Liver (tissue), 9 donors: ENCODE data around the gene YAE1. TPM values are rescaled to one million over a fixed set of nuclear protein-coding genes. Genes with fewer than 3 reads are reported as not detected.

Experiments
- DNase-seq: peaks from one replicate; pipeline ENCODE4 v3.0.0-alpha.2; 2017; ENCODE audit warnings: low spot score
- H3K27ac ChIP-seq, 2 donors: one replicate each; pipeline ENCODE4 v1.7.0; 2013; ENCODE audit warnings: inconsistent platforms in 2 of 2, low read length in 2 of 2, control low read depth in 1 of 2, low read depth in 1 of 2, mild to moderate bottlenecking in 1 of 2
- H3K27me3 ChIP-seq, 4 donors: one replicate each; pipeline versions ENCODE4 v1.6.1 to v1.7.0; 2013; ENCODE audit warnings: low read length in 3 of 4, inconsistent platforms in 1 of 4, mild to moderate bottlenecking in 1 of 4, moderate library complexity in 1 of 4; ENCODE audit not compliant: control insufficient read depth in 4 of 4, insufficient read depth in 4 of 4
- H3K36me3 ChIP-seq, 4 donors: one replicate each; pipeline versions ENCODE4 v1.6.1 to v1.7.0; 2013; ENCODE audit warnings: low read length in 3 of 4, mild to moderate bottlenecking in 3 of 4, low read depth in 1 of 4, moderate library complexity in 1 of 4; ENCODE audit not compliant: control insufficient read depth in 4 of 4, insufficient read depth in 3 of 4
- H3K4me1 ChIP-seq, 4 donors: one replicate each; pipeline versions ENCODE4 v1.6.1 to v1.7.0; 2013; ENCODE audit warnings: low read length in 3 of 4, mild to moderate bottlenecking in 3 of 4, moderate library complexity in 1 of 4; ENCODE audit not compliant: control insufficient read depth in 4 of 4, insufficient read depth in 4 of 4
- H3K4me3 ChIP-seq, 3 donors: one replicate each; pipeline versions ENCODE4 v1.6.1 to v1.7.0; 2013; ENCODE audit warnings: low read length in 3 of 3, control low read depth in 1 of 3, low read depth in 1 of 3, mild to moderate bottlenecking in 1 of 3
- H3K9ac ChIP-seq, 2 donors: one replicate each; pipeline ENCODE4 v1.7.0; 2013; ENCODE audit warnings: low read length in 2 of 2, mild to moderate bottlenecking in 2 of 2, moderate library complexity in 2 of 2, control low read depth in 1 of 2, low read depth in 1 of 2
- H3K9me3 ChIP-seq, 4 donors: one replicate each; pipeline versions ENCODE4 v1.6.1 to v1.7.0; 2013; ENCODE audit warnings: low read length in 3 of 4; ENCODE audit not compliant: control insufficient read depth in 4 of 4
- GABPA ChIP-seq, 2 donors: IDR thresholded peaks in 1 of 2; conservative IDR thresholded peaks in 1 of 2; 2 replicates each; pipeline ENCODE4 v1.6.1; 2016; ENCODE audit warnings: antibody characterized with exemption in 2 of 2, mild to moderate bottlenecking in 1 of 2, moderate library complexity in 1 of 2
- HNF4A ChIP-seq, 2 donors: conservative IDR thresholded peaks; 2 replicates each; pipeline ENCODE4 v1.6.1; 2016; ENCODE audit warnings: antibody characterized with exemption in 2 of 2, mild to moderate bottlenecking in 2 of 2
- HNF4G ChIP-seq: IDR thresholded peaks from 2 replicates; pipeline ENCODE4 v1.6.1; 2016; ENCODE audit warnings: antibody characterized with exemption
- JUND ChIP-seq, 2 donors: IDR thresholded peaks; 2 replicates each; pipeline ENCODE4 v1.6.1; 2016; ENCODE audit warnings: antibody characterized with exemption in 2 of 2
- NR2F2 ChIP-seq: IDR thresholded peaks from 2 replicates; pipeline ENCODE4 v1.6.1; 2016; ENCODE audit warnings: antibody characterized with exemption
- RAD21 ChIP-seq, 2 donors: IDR thresholded peaks; 2 replicates each; pipeline ENCODE4 v1.6.1; 2016; ENCODE audit warnings: antibody characterized with exemption in 2 of 2, mild to moderate bottlenecking in 2 of 2
- RXRA ChIP-seq, 2 donors: IDR thresholded peaks; 2 replicates each; pipeline ENCODE4 v1.6.1; 2017 to 2018; ENCODE audit warnings: antibody characterized with exemption in 2 of 2, mild to moderate bottlenecking in 1 of 2
- SP1 ChIP-seq: IDR thresholded peaks from 2 replicates; pipeline ENCODE4 v1.6.1; 2018; ENCODE audit warnings: antibody characterized with exemption, mild to moderate bottlenecking
- TAF1 ChIP-seq: conservative IDR thresholded peaks from 2 replicates; pipeline ENCODE4 v1.6.1; 2016; ENCODE audit warnings: antibody characterized with exemption, mild to moderate bottlenecking
- YY1 ChIP-seq: IDR thresholded peaks from 2 replicates; pipeline ENCODE4 v1.6.1; 2016; ENCODE audit warnings: antibody characterized with exemption, mild to moderate bottlenecking
- WGBS: extraction: QIAGEN DNeasy Blood & Tissue Kit; methylation state at CpG from one replicate; pipeline ENCODE4 v1.1.7; 2013; 5-methylcytosine and 5-hydroxymethylcytosine counted together
- polyA plus RNA-seq, 2 donors: library from polyadenylated mRNA; stranded (reverse) in 1 of 2; unstranded in 1 of 2; fragments of 200-250 nt in 1 of 2; fragments of >200 nt in 1 of 2; fragmentation: Nextera tagmentation in 1 of 2; extraction: Ambion mirVana in 1 of 2; gene quantifications; one replicate each; pipeline versions ENCODE4 v1.2.1 to v1.2.3, GENCODE V29; 2013 to 2015
- total RNA-seq, 2 donors: library from RNA; depleted of rRNA; stranded (reverse); fragments of >200 nt; gene quantifications; one replicate each; pipeline ENCODE4 v1.2.3, GENCODE V29; 2014
- TF ChIP-seq, protein P1 (sequence below): IDR thresholded peaks from 2 replicates; pipeline ENCODE4 v1.6.1; 2016; ENCODE audit warnings: antibody characterized with exemption
- TF ChIP-seq, protein P2 (sequence below): IDR thresholded peaks from 2 replicates; pipeline ENCODE4 v1.6.1; 2016; ENCODE audit warnings: antibody characterized with exemption
- TF ChIP-seq, protein P3 (sequence below): IDR thresholded peaks from 2 replicates; pipeline ENCODE4 v1.6.1; 2016; ENCODE audit warnings: antibody characterized with exemption, mild to moderate bottlenecking
- TF ChIP-seq, protein P4 (sequence below): fragments of 150-350 bp; IDR thresholded peaks from 2 replicates; pipeline ENCODE4 v1.5.1; 2017; ENCODE audit warnings: improper control_type of control experiment, low read depth, low read length; ENCODE audit not compliant: missing input control
- donor health status: healthy.
- donor health status: healthy.
- donor health status: healthy.
- donor health status: healthy.
- donor health status: healthy.

The YAE1 gene
- total and polyA plus RNA-seq, 4 donors = 6.7 to 12.0 (median 9.9) TPM

DNA sequence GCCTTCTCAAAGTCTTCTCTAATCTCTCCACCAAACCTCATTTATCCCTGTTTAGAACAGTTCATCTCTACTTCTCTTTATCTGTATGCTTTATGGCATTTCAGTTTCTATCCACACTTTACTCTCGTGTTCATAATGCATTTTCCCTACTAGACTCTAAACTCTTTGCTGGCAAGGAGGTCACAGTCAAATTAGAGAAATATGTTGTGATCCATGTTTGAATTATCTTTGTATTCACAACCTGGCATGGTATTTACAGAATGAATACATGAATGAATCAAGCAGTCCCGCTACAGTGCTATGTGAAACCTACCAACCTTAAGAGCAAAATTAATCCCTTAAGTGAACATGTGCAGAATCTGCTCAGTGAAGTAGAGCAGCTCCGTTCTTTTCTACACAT lies 12.8 kb upstream of the YAE1 start:
- TF ChIP-seq YY1 = no peak
- no peak for TF ChIP-seq HNF4G
- no peak for TF ChIP-seq TAF1
- no peak for TF ChIP-seq HNF4A (conservative IDR thresholded peaks at IDR 0.05)
- TF ChIP-seq JUND (IDR thresholded peaks at IDR 0.05) = no peak
- TF ChIP-seq RXRA (IDR thresholded peaks at IDR 0.05) = no peak
- TF ChIP-seq SP1 = no peak
- TF ChIP-seq, protein P1, sequence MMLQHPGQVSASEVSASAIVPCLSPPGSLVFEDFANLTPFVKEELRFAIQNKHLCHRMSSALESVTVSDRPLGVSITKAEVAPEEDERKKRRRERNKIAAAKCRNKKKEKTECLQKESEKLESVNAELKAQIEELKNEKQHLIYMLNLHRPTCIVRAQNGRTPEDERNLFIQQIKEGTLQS = no peak
- no peak overlapping the region for H3K27ac ChIP-seq
- WGBS = 92% methylated on average over 3 of the region's 3 CpGs
- no peaks in the 10 kb centered on the region for H3K9me3 ChIP-seq
- no peaks in the 10 kb centered on the region for H3K4me1 ChIP-seq
- H3K27me3 ChIP-seq = no peaks in the 10 kb centered on the region
- no peaks in the 10 kb centered on the region for H3K36me3 ChIP-seq
- DNase-seq = no peak
- H3K4me3 ChIP-seq = no peak overlapping the region
- no peak overlapping the region for H3K9ac ChIP-seq

DNA sequence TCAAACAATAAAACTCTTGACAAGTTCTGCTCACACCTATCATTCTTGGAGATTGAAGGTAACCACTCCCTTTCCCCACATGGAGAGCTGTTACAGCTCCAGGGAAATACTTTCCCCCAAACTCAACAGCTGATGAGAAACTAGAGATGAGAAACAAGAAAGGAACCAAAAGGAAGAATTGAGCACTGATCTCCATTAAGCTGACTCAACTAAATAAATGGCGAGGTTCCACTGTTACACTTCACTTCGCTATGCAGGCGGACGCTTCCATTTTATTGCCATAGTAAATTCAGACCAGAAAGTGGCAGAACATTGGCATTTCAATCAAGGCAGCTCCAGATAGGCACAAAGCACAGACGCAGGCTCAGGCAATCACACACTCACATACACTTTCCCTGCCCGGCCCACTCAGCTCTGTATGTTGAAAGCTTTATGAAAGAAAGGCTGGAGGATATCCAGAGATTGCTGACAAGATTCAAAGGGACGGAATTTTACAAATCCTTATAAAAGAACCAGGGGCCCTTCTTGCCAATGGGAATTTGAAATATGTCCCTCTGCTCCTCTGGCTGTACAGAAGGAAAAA lies 11.5 kb upstream of the YAE1 start:
- 92% methylated on average over 7 of the region's 7 CpGs for WGBS
- Histone ChIP-seq H3K4me1 (no peaks in the 10 kb centered on the region), H3K9me3 (no peaks in the 10 kb centered on the region), H3K36me3 (no peaks in the 10 kb centered on the region), H3K4me3 (no peak overlapping the region), H3K27ac (no peak overlapping the region), H3K27me3 (no peaks in the 10 kb centered on the region), H3K9ac (no peak overlapping the region)
- TF ChIP-seq HNF4A (conservative IDR thresholded peaks at IDR 0.05) = no peak
- no peak for TF ChIP-seq GABPA (IDR thresholded peaks at IDR 0.05 in 1 of 2, conservative IDR thresholded peaks at IDR 0.05 in 1 of 2)
- TF ChIP-seq, protein P2, sequence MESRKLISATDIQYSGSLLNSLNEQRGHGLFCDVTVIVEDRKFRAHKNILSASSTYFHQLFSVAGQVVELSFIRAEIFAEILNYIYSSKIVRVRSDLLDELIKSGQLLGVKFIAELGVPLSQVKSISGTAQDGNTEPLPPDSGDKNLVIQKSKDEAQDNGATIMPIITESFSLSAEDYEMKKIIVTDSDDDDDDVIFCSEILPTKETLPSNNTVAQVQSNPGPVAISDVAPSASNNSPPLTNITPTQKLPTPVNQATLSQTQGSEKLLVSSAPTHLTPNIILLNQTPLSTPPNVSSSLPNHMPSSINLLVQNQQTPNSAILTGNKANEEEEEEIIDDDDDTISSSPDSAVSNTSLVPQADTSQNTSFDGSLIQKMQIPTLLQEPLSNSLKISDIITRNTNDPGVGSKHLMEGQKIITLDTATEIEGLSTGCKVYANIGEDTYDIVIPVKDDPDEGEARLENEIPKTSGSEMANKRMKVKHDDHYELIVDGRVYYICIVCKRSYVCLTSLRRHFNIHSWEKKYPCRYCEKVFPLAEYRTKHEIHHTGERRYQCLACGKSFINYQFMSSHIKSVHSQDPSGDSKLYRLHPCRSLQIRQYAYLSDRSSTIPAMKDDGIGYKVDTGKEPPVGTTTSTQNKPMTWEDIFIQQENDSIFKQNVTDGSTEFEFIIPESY = no peak
- no peak for DNase-seq

DNA sequence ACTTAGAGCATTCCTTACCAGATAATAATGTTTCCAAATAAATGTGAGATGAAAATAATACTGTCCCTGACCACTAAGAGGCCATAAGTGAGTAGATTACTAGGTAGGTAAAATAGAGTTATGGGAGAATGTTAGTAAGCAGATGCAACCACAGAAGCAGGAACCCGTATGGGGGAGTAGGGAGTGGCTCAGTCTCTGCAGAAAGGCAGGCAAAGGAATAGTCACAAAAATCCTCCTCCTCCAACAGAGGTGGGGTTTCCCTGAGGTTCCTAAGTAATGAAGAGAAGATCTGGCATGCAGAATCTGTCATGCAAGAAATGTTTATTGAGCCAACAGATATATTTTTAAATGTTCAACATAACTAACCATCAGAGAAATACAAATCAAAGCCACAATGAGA lies 9.0 kb upstream of the YAE1 start:
- 41% methylated on average over 1 of the region's 1 CpG for WGBS
- Histone ChIP-seq H3K27ac (no peak overlapping the region), H3K36me3 (no peaks in the 10 kb centered on the region), H3K9ac (no peak overlapping the region), H3K4me3 (no peak overlapping the region), H3K4me1 (no peaks in the 10 kb centered on the region), H3K27me3 (no peaks in the 10 kb centered on the region), H3K9me3 (no peaks in the 10 kb centered on the region)
- TF ChIP-seq RAD21 (IDR thresholded peaks at IDR 0.05) (no peak), HNF4G (no peak), JUND (IDR thresholded peaks at IDR 0.05) (no peak), YY1 (no peak)
- no peak for DNase-seq

DNA sequence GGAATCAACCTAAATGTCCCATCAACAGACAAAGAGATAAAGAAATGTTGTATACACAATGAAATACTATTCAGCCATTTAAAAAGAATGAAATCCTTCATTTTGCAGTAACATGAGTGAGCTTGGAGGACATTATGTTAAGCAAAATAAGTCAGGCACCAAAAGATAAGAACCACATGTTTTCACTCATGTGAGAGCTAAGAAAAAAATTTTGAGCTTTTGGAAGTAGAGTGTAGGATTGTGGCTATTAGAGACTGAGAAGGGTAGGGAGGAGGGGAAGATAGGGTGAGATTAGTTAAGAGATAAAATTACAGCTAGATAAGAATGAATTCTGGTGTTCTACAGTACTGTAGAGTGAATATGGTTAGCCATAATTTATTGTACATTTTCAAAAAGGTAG lies 8.3 kb upstream of the YAE1 start:
- Histone ChIP-seq H3K9ac (no peak overlapping the region), H3K9me3 (no peaks in the 10 kb centered on the region), H3K27me3 (no peaks in the 10 kb centered on the region), H3K4me3 (no peak overlapping the region), H3K4me1 (no peaks in the 10 kb centered on the region), H3K27ac (no peak overlapping the region), H3K36me3 (no peaks in the 10 kb centered on the region)
- no peak for DNase-seq
- TF ChIP-seq, protein P3, sequence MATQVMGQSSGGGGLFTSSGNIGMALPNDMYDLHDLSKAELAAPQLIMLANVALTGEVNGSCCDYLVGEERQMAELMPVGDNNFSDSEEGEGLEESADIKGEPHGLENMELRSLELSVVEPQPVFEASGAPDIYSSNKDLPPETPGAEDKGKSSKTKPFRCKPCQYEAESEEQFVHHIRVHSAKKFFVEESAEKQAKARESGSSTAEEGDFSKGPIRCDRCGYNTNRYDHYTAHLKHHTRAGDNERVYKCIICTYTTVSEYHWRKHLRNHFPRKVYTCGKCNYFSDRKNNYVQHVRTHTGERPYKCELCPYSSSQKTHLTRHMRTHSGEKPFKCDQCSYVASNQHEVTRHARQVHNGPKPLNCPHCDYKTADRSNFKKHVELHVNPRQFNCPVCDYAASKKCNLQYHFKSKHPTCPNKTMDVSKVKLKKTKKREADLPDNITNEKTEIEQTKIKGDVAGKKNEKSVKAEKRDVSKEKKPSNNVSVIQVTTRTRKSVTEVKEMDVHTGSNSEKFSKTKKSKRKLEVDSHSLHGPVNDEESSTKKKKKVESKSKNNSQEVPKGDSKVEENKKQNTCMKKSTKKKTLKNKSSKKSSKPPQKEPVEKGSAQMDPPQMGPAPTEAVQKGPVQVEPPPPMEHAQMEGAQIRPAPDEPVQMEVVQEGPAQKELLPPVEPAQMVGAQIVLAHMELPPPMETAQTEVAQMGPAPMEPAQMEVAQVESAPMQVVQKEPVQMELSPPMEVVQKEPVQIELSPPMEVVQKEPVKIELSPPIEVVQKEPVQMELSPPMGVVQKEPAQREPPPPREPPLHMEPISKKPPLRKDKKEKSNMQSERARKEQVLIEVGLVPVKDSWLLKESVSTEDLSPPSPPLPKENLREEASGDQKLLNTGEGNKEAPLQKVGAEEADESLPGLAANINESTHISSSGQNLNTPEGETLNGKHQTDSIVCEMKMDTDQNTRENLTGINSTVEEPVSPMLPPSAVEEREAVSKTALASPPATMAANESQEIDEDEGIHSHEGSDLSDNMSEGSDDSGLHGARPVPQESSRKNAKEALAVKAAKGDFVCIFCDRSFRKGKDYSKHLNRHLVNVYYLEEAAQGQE = no peak
- TF ChIP-seq, protein P4, sequence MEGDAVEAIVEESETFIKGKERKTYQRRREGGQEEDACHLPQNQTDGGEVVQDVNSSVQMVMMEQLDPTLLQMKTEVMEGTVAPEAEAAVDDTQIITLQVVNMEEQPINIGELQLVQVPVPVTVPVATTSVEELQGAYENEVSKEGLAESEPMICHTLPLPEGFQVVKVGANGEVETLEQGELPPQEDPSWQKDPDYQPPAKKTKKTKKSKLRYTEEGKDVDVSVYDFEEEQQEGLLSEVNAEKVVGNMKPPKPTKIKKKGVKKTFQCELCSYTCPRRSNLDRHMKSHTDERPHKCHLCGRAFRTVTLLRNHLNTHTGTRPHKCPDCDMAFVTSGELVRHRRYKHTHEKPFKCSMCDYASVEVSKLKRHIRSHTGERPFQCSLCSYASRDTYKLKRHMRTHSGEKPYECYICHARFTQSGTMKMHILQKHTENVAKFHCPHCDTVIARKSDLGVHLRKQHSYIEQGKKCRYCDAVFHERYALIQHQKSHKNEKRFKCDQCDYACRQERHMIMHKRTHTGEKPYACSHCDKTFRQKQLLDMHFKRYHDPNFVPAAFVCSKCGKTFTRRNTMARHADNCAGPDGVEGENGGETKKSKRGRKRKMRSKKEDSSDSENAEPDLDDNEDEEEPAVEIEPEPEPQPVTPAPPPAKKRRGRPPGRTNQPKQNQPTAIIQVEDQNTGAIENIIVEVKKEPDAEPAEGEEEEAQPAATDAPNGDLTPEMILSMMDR = no peak
- TF ChIP-seq SP1 (no peak), HNF4G (no peak), YY1 (no peak), TAF1 (no peak), RXRA (IDR thresholded peaks at IDR 0.05) (no peak), NR2F2 (no peak)
